H1 (cell line): Measurements from ENCODE around the gene SCNN1A. TPM values are rescaled to one million over a fixed set of nuclear protein-coding genes. Genes with fewer than 3 reads are reported as not detected.

Experiments used
- CTCF ChIA-PET: fragments of 300-600 bp; sonication (Branson Sonifier 250); formaldehyde crosslinking; loops from one replicate; lab custom pipeline; 2021; ENCODE audit not compliant: partially characterized antibody; lab: Charles Lee
- POLR2A ChIA-PET: fragments of 300-600 bp; sonication (Branson Sonifier 250); formaldehyde crosslinking; loops from one replicate; lab custom pipeline; 2021; ENCODE audit warnings: inconsistent platforms; ENCODE audit not compliant: partially characterized antibody; lab: Charles Lee
- DNase-seq, 2 experiments: peaks; one replicate each; pipeline versions ENCODE4 v3.0.0 to v3.0.0-alpha.2; 2010 to 2022; ENCODE audit warnings: low spot score in 2 of 2, low read depth in 1 of 2, mixed read lengths in 1 of 2
- FAIRE-seq: peaks from 2 replicates; lab custom pipeline; 2011; peaks lifted over from hg19 to GRCh38; lab: Jason Lieb, UNC
- H2AFZ ChIP-seq: 2 replicates; pipeline ENCODE4 v1.8.1; 2012; ENCODE audit warnings: low read length, inconsistent platforms
- H2AK5ac ChIP-seq: 2 replicates; pipeline ENCODE4 v1.6.1; 2013; ENCODE audit warnings: low read depth, low read length
- H2BK120ac ChIP-seq: replicated peaks from 2 replicates; pipeline ENCODE3; 2013; ENCODE audit warnings: low read depth, low read length, inconsistent platforms
- H2BK12ac ChIP-seq: 2 replicates; pipeline ENCODE4 v1.6.1; 2013; ENCODE audit warnings: low read depth, low read length
- H2BK15ac ChIP-seq: 2 replicates; pipeline ENCODE4 v1.6.1; 2013; ENCODE audit warnings: low read length
- H2BK20ac ChIP-seq: 2 replicates; pipeline ENCODE4 v1.6.1; 2013; ENCODE audit warnings: low read length
- H2BK5ac ChIP-seq: 2 replicates; pipeline ENCODE4 v1.6.1; 2013; ENCODE audit warnings: low read depth, low read length
- H3K14ac ChIP-seq: 2 replicates; pipeline ENCODE4 v1.6.1; 2013; ENCODE audit warnings: inconsistent platforms; ENCODE audit not compliant: insufficient read length
- H3K18ac ChIP-seq: 2 replicates; pipeline ENCODE4 v1.6.1; 2013; ENCODE audit warnings: low read length; ENCODE audit errors: extremely low read depth
- H3K23ac ChIP-seq: 2 replicates; pipeline ENCODE4 v1.6.1; 2013; ENCODE audit warnings: inconsistent platforms; ENCODE audit not compliant: insufficient read length
- H3K23me2 ChIP-seq: 2 replicates; pipeline ENCODE4 v1.6.1; 2013; ENCODE audit warnings: low read depth, low read length
- H3K27ac ChIP-seq: 2 replicates; pipeline ENCODE4 v1.6.1; 2011; ENCODE audit warnings: low read depth, low read length, inconsistent platforms
- H3K27me3 ChIP-seq, 4 experiments: replicated peaks in 1 of 4; 1 replicate in 1 of 4; 2 replicates in 3 of 4; pipeline versions ENCODE4 v1.6.1 to v1.8.1; 2011 to 2013; ENCODE audit warnings: low read length in 3 of 4, mild to moderate bottlenecking in 3 of 4, inconsistent platforms in 2 of 4, mixed read lengths in 2 of 4, moderate library complexity in 1 of 4; ENCODE audit not compliant: control insufficient read depth in 3 of 4, insufficient read depth in 3 of 4; ENCODE audit errors: extremely low read depth in 1 of 4
- H3K36me3 ChIP-seq, 4 experiments: 2 replicates each; pipeline versions ENCODE4 v1.6.1 to v1.8.1; 2011 to 2013; ENCODE audit warnings: mild to moderate bottlenecking in 4 of 4, low read length in 3 of 4, moderate library complexity in 2 of 4, control low read depth in 1 of 4, inconsistent platforms in 1 of 4; ENCODE audit not compliant: insufficient read depth in 4 of 4, control insufficient read depth in 2 of 4
- H3K4ac ChIP-seq: replicated peaks from 2 replicates; pipeline ENCODE3; 2013; ENCODE audit warnings: low read length, low read depth, mixed read lengths, inconsistent platforms; ENCODE audit not compliant: insufficient read length
- H3K4me1 ChIP-seq, 4 experiments: replicated peaks in 1 of 4; 1 replicate in 1 of 4; 2 replicates in 3 of 4; pipeline versions ENCODE4 v1.6.1 to v1.8.1; 2011 to 2013; ENCODE audit warnings: low read length in 3 of 4, inconsistent platforms in 2 of 4, mixed read lengths in 1 of 4; ENCODE audit not compliant: insufficient read depth in 4 of 4, control insufficient read depth in 3 of 4
- H3K4me2 ChIP-seq, 2 experiments: 2 replicates each; pipeline versions ENCODE4 v1.6.1 to v1.8.1; 2011 to 2013; ENCODE audit warnings: low read depth in 2 of 2, low read length in 2 of 2, control low read depth in 1 of 2, inconsistent platforms in 1 of 2, mild to moderate bottlenecking in 1 of 2; ENCODE audit not compliant: insufficient read depth in 1 of 2
- H3K4me3 ChIP-seq, 4 experiments: fragments of 200-600, 300-600 bp in 1 of 4; sonication (generic), shearing (Covaris generic), sonication (Bioruptor Twin) in 1 of 4; 2 replicates each; pipeline versions ENCODE4 v1.5.1 to v1.8.1; 2011 to 2016; ENCODE audit warnings: low read length in 4 of 4, low read depth in 3 of 4, control low read depth in 2 of 4, inconsistent platforms in 2 of 4, mild to moderate bottlenecking in 2 of 4, mixed read lengths in 1 of 4, moderate library complexity in 1 of 4; ENCODE audit not compliant: insufficient read depth in 2 of 4; ENCODE audit errors: extremely low read depth in 1 of 4
- H3K56ac ChIP-seq: replicated peaks from 2 replicates; pipeline ENCODE3; 2013; ENCODE audit warnings: low read depth, mild to moderate bottlenecking, mixed read lengths, low read length, inconsistent platforms; ENCODE audit not compliant: insufficient read length
- H3K79me1 ChIP-seq: 2 replicates; pipeline ENCODE4 v1.6.1; 2013; ENCODE audit warnings: low read depth, low read length, control low read depth
- H3K79me2 ChIP-seq, 2 experiments: 2 replicates each; pipeline versions ENCODE4 v1.6.1 to v1.8.1; 2012 to 2013; ENCODE audit warnings: low read length in 2 of 2, mild to moderate bottlenecking in 2 of 2, inconsistent platforms in 1 of 2; ENCODE audit not compliant: insufficient read depth in 2 of 2, control insufficient read depth in 1 of 2
- H3K9ac ChIP-seq, 4 experiments: replicated peaks in 1 of 4; 1 replicate in 1 of 4; 2 replicates in 3 of 4; pipeline versions ENCODE4 v1.6.1 to v1.8.1; 2011 to 2013; ENCODE audit warnings: low read depth in 3 of 4, low read length in 3 of 4, control low read depth in 2 of 4, mild to moderate bottlenecking in 2 of 4, moderate library complexity in 2 of 4, inconsistent platforms in 1 of 4; ENCODE audit errors: extremely low read depth in 1 of 4
- H3K9me3 ChIP-seq, 2 experiments: 2 replicates each; pipeline versions ENCODE4 v1.6.1 to v1.8.1; 2012 to 2013; ENCODE audit warnings: mild to moderate bottlenecking in 2 of 2, moderate library complexity in 2 of 2, control low read depth in 1 of 2, inconsistent platforms in 1 of 2, low read depth in 1 of 2, low read length in 1 of 2, mixed read lengths in 1 of 2; ENCODE audit not compliant: insufficient read depth in 2 of 2
- H4K20me1 ChIP-seq, 2 experiments: replicated peaks in 1 of 2; 2 replicates each; pipeline versions ENCODE3 to v1.8.1; 2011 to 2013; ENCODE audit warnings: inconsistent platforms in 2 of 2, low read length in 2 of 2, mild to moderate bottlenecking in 1 of 2; ENCODE audit not compliant: insufficient read depth in 2 of 2, control insufficient read depth in 1 of 2
- H4K5ac ChIP-seq: 2 replicates; pipeline ENCODE4 v1.6.1; 2013; ENCODE audit warnings: low read length, low read depth, mixed read lengths, inconsistent platforms; ENCODE audit not compliant: insufficient read length
- H4K8ac ChIP-seq: 2 replicates; pipeline ENCODE4 v1.8.0; 2013; ENCODE audit warnings: mild to moderate bottlenecking, moderate library complexity, low read length, inconsistent platforms; ENCODE audit not compliant: insufficient read depth; ENCODE audit errors: extremely low read depth
- H4K91ac ChIP-seq: replicated peaks from 2 replicates; pipeline ENCODE3; 2013; ENCODE audit warnings: low read length, mixed read lengths, inconsistent platforms; ENCODE audit not compliant: insufficient read length
- BACH1 ChIP-seq: IDR thresholded peaks from 2 replicates; pipeline ENCODE4 v1.6.1; 2012; ENCODE audit warnings: low read length, improper control_type of control experiment
- CHD2 ChIP-seq: IDR thresholded peaks from 2 replicates; pipeline ENCODE4 v1.6.1; 2012; ENCODE audit warnings: low read length, improper control_type of control experiment
- CTBP2 ChIP-seq: IDR thresholded peaks from 2 replicates; pipeline ENCODE4 v1.7.0; 2011; ENCODE audit warnings: borderline replicate concordance, mild to moderate bottlenecking, moderate library complexity, mixed read lengths, low read length; ENCODE audit not compliant: insufficient read depth, insufficient read length
- GABPA ChIP-seq: IDR thresholded peaks from 2 replicates; pipeline ENCODE4 v1.6.1; 2011; ENCODE audit warnings: mild to moderate bottlenecking, low read length, moderate library complexity, borderline replicate concordance; ENCODE audit not compliant: insufficient read depth
- KDM1A ChIP-seq: fragments of 200-600, 300-600 bp; sonication (generic); IDR thresholded peaks from 2 replicates; pipeline ENCODE4 v1.7.1; 2016; ENCODE audit warnings: mild to moderate bottlenecking, low read length, borderline replicate concordance
- RFX5 ChIP-seq: IDR thresholded peaks from 2 replicates; pipeline ENCODE4 v1.6.1; 2011; ENCODE audit warnings: low read depth, low read length, improper control_type of control experiment, borderline replicate concordance
- SP4 ChIP-seq: IDR thresholded peaks from 2 replicates; pipeline ENCODE4 v1.6.1; 2012; ENCODE audit warnings: low read length, inconsistent platforms
- SUZ12 ChIP-seq: fragments of 200-600 bp; sonication (generic); IDR thresholded peaks from 2 replicates; pipeline ENCODE4 v1.6.1; 2012; ENCODE audit warnings: mild to moderate bottlenecking, inconsistent platforms, low read length, moderate library complexity, mixed read lengths
- WGBS, 2 experiments: shearing (Covaris generic) in 1 of 2; methylation state at CpG; one replicate each; pipeline versions ENCODE4 v1.1.6 to v1.1.7; 2013 to 2015; ENCODE audit warnings: low lambda C conversion rate in 2 of 2, mixed read lengths in 2 of 2, inconsistent platforms in 1 of 2, low coverage in 1 of 2, missing lambda C conversion rate in 1 of 2; ENCODE audit not compliant: insufficient replicate concordance in 2 of 2, insufficient coverage in 1 of 2, insufficient read length in 1 of 2; ENCODE audit errors: extremely low coverage in 1 of 2, missing lambda C conversion rate in 1 of 2; 5-methylcytosine and 5-hydroxymethylcytosine counted together
- polyA plus RNA-seq, 7 experiments: library from polyadenylated mRNA; depleted of rRNA in 3 of 7; stranded (reverse) in 5 of 7; unstranded in 2 of 7; fragments of >200 nt in 5 of 7; fragments of 200-250 nt in 2 of 7; gene quantifications; 1 replicate in 5 of 7; 2 replicates in 1 of 7; 4 replicates in 1 of 7; pipeline versions ENCODE4 v1.2.1 to v1.2.3, GENCODE V29; 2011 to 2013; ENCODE audit warnings: missing spikeins in 2 of 7, mixed read lengths in 2 of 7
- total RNA-seq: library from RNA; stranded (reverse); fragmentation: NEBNext Ultra II Directional; extraction: Animal tissue kit (Norgen Biotek cat#: 25700); gene quantifications from 2 replicates; pipeline ENCODE4 v1.2.1, GENCODE V29; 2021
- TF ChIP-seq, protein P1 (sequence below): IDR thresholded peaks from 2 replicates; pipeline ENCODE4 v1.6.1; 2011; ENCODE audit warnings: low read length, improper control_type of control experiment

SCNN1A gene
- total and polyA plus RNA-seq, 2 of the 8 experiments (the other 6 are each of a cell fraction or from before 2014, with no cell fraction given): 85.5 to 156 TPM

GRCh38 chr12:6311822-6312528 lies 63.4 kb downstream of the SCNN1A start:
- H3K9me3 ChIP-seq: no peaks in the 10 kb centered on the region
- H3K4ac ChIP-seq: peak overlapping the region; percentile 14
- FAIRE-seq (no peak), DNase-seq (no peak)
- ChIA-PET CTCF (interaction anchor here (0.7 to 2.7 kb wide), 5 partner anchors 11 to 226 kb away, joined by 3 to 8 read pairs (median 4); no protein-coding TSS in a partner anchor), POLR2A (interaction anchor here (0.9 to 3.8 kb wide), 8 partner anchors 11 to 254 kb away, joined by 3 to 24 read pairs (median 3); partner anchors contain the start of gene GAPDH)
- H3K79me1 ChIP-seq: no peaks in the 10 kb centered on the region
- no peak overlapping the region for H2BK5ac ChIP-seq
- peak overlapping the region; percentile 5 for H4K5ac ChIP-seq
- H2BK12ac ChIP-seq: no peak overlapping the region
- no peaks in the 10 kb centered on the region for H3K79me2 ChIP-seq
- H3K18ac ChIP-seq: no peak overlapping the region; the same call in 1 of the 2 replicates
- no peak overlapping the region for H3K4me3 ChIP-seq
- H2AK5ac ChIP-seq: peak overlapping the region; percentile 14; the same call in 1 of the 2 replicates
- peaks cover 3 to 11% (median 7%) of the 10 kb centered on the region in 4 experiments; a peak in 4 of 8 replicates for H3K36me3 ChIP-seq
- H4K20me1 ChIP-seq: peaks cover 0 to 2% of the 10 kb centered on the region in 2 experiments
- H3K4me1 ChIP-seq: peaks cover 4 to 26% (median 20%) of the 10 kb centered on the region in 4 experiments
- peak overlapping the region; percentile 47 to 72; a peak in 1 of 4 replicates for H3K4me2 ChIP-seq
- H3K14ac ChIP-seq: no peak overlapping the region
- H3K23ac ChIP-seq: no peak overlapping the region
- no peak overlapping the region for H2BK20ac ChIP-seq
- 88% methylated on average over 8 of the region's 8 CpGs; no CpG with 5 or more reads in 1 of the 2 experiments for WGBS, 2 experiments
- H3K27ac ChIP-seq: no peak overlapping the region
- no peak overlapping the region for H2AFZ ChIP-seq
- H3K9ac ChIP-seq: no peak overlapping the region
- H3K27me3 ChIP-seq: peaks cover 0 to 4% (median 2%) of the 10 kb centered on the region in 4 experiments; a peak in 4 of 7 replicates
- H3K56ac ChIP-seq: no peak overlapping the region
- no peak overlapping the region for H4K91ac ChIP-seq
- peak overlapping the region; percentile 88; the same call in 1 of the 2 replicates for H2BK15ac ChIP-seq
- peaks cover 6% of the 10 kb centered on the region; the same call in 1 of the 2 replicates for H3K23me2 ChIP-seq
- no peak overlapping the region for H4K8ac ChIP-seq
- no peak overlapping the region for H2BK120ac ChIP-seq
- TF ChIP-seq CTBP2: no peak
- TF ChIP-seq, protein P1, sequence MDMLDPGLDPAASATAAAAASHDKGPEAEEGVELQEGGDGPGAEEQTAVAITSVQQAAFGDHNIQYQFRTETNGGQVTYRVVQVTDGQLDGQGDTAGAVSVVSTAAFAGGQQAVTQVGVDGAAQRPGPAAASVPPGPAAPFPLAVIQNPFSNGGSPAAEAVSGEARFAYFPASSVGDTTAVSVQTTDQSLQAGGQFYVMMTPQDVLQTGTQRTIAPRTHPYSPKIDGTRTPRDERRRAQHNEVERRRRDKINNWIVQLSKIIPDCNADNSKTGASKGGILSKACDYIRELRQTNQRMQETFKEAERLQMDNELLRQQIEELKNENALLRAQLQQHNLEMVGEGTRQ: no peak
- no peak for TF ChIP-seq CHD2
- no peak for TF ChIP-seq RFX5
- TF ChIP-seq SP4: no peak
- no peak for TF ChIP-seq GABPA
- no peak for TF ChIP-seq KDM1A
- no peak for TF ChIP-seq SUZ12
- no peak for TF ChIP-seq BACH1
